ENCODE results near the gene SLAMF1.

DNA sequence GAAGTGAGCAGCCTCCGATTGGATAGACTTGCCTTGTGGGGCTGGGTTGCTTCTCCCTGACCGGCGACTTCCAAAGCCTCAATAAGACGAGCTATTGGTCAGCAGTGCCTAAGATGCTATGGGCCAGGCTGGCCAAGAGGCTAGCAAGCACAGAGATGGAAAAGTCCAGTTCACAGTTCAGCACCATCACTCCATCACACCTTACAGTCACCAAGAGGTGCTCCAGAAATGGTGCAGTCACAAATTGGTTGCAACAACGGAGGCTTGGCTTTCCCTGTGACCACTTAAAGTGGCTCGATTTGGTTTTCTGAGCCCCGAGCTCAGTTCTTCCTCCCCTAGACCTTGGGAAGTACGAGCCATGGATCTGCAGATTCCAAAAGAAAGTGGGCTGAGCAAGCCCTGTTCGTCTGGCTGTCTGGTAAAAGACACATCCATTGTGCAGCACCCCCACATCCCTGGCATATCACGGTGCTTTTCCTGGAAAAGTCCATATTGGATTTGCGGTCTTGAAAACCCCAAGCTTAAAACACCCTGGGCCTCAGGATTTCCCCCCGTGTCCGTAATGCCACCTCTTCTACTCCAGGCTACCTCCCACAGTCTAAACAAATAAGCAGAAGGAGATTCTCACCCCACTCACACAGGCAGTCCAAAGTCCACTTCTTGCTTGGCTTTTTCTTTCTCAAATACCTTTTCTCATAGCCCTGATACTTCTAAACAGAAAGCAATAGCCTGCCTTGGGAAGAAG, 1.3 kb downstream of the SLAMF1 start:
- TF ChIP-seq, protein P1, sequence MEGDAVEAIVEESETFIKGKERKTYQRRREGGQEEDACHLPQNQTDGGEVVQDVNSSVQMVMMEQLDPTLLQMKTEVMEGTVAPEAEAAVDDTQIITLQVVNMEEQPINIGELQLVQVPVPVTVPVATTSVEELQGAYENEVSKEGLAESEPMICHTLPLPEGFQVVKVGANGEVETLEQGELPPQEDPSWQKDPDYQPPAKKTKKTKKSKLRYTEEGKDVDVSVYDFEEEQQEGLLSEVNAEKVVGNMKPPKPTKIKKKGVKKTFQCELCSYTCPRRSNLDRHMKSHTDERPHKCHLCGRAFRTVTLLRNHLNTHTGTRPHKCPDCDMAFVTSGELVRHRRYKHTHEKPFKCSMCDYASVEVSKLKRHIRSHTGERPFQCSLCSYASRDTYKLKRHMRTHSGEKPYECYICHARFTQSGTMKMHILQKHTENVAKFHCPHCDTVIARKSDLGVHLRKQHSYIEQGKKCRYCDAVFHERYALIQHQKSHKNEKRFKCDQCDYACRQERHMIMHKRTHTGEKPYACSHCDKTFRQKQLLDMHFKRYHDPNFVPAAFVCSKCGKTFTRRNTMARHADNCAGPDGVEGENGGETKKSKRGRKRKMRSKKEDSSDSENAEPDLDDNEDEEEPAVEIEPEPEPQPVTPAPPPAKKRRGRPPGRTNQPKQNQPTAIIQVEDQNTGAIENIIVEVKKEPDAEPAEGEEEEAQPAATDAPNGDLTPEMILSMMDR (IDR thresholded peaks at IDR 0.05; ENCODE audit: low read depth, low read length): no peak
- no peak for TF ChIP-seq EZH2phosphoT487 (IDR thresholded peaks at IDR 0.05; ENCODE audit: low read depth)
